Karpas-422 (cell line): ENCODE measurements around the gene TRERF1. TPM values are rescaled to one million over a fixed set of nuclear protein-coding genes. Genes with fewer than 3 reads are reported as not detected.

Experiments used
- DNase-seq: peaks from one replicate; pipeline ENCODE4 v3.0.0-alpha.2; 2015
- H2AFZ ChIP-seq: fragments of 200-600 bp; sonication (generic); 2 replicates; pipeline ENCODE4 v1.6.1; 2014; ENCODE audit warnings: antibody characterized with exemption, low read length, mixed read lengths
- H3K27ac ChIP-seq: fragments of 200-600 bp; sonication (generic); 2 replicates; pipeline ENCODE4 v1.5.1; 2014; ENCODE audit warnings: mild to moderate bottlenecking, low read length, moderate library complexity
- H3K27me3 ChIP-seq: fragments of 200-600 bp; sonication (generic); 2 replicates; pipeline ENCODE4 v1.6.1; 2014; ENCODE audit warnings: low read length, mixed read lengths
- H3K36me3 ChIP-seq: fragments of 200-600 bp; sonication (generic); 2 replicates; pipeline ENCODE4 v1.6.1; 2014; ENCODE audit warnings: low read length, mixed read lengths; ENCODE audit not compliant: insufficient read depth
- H3K4me1 ChIP-seq: fragments of 200-600 bp; sonication (generic); 2 replicates; pipeline ENCODE4 v1.6.1; 2014; ENCODE audit warnings: mild to moderate bottlenecking, low read length, mixed read lengths
- H3K4me2 ChIP-seq: fragments of 200-600 bp; sonication (generic); 2 replicates; pipeline ENCODE4 v1.6.1; 2014; ENCODE audit warnings: low read length, low read depth, mild to moderate bottlenecking; ENCODE audit not compliant: poor library complexity, severe bottlenecking
- H3K4me3 ChIP-seq: fragments of 200-600 bp; sonication (generic); 2 replicates; pipeline ENCODE4 v1.5.1; 2014; ENCODE audit warnings: mild to moderate bottlenecking, antibody characterized with exemption, low read length, mixed read lengths
- H3K79me2 ChIP-seq: fragments of 200-600 bp; sonication (generic); 2 replicates; pipeline ENCODE4 v1.6.1; 2014; ENCODE audit warnings: mild to moderate bottlenecking, low read length, mixed read lengths
- H3K9ac ChIP-seq: fragments of 200-600 bp; sonication (generic); 2 replicates; pipeline ENCODE4 v1.6.0; 2014; ENCODE audit warnings: low read length
- H3K9me2 ChIP-seq: fragments of 200-600 bp; sonication (generic), shearing (Covaris generic); replicated peaks from 2 replicates; pipeline ENCODE4 v1.6.0; 2014; ENCODE audit warnings: mild to moderate bottlenecking, low read length, moderate library complexity; ENCODE audit not compliant: insufficient read depth
- H3K9me3 ChIP-seq: fragments of 300-700, 200-600 bp; sonication (generic); 2 replicates; pipeline ENCODE4 v1.6.1; 2014; ENCODE audit warnings: low read length, mixed read lengths
- H4K20me1 ChIP-seq: fragments of 200-600 bp; sonication (generic); 2 replicates; pipeline ENCODE4 v1.6.1; 2014; ENCODE audit warnings: mild to moderate bottlenecking, antibody characterized with exemption, low read length, low read depth; ENCODE audit not compliant: insufficient read depth
- total RNA-seq: library from RNA; depleted of rRNA; stranded (reverse); fragments of >200 nt; shearing (Covaris generic); gene quantifications from 2 replicates; pipeline ENCODE4 v1.2.3, GENCODE V29; 2014; ENCODE audit warnings: low replicate concordance; rRNA removed

Gene TRERF1
- total RNA-seq, 1 experiment from 2014 or later = 32.7 TPM

- Histone ChIP-seq H3K79me2 (no peaks in the 10 kb centered on the region), H3K4me1 (peaks cover 17% of the 10 kb centered on the region), H3K36me3 (no peaks in the 10 kb centered on the region), H2AFZ (no peak overlapping the region), H3K27ac (no peak overlapping the region), H3K9me2 (no peaks in the 10 kb centered on the region), H3K9ac (no peak overlapping the region), H3K9me3 (no peaks in the 10 kb centered on the region), H4K20me1 (no peaks in the 10 kb centered on the region), H3K4me2 (no peak overlapping the region), H3K4me3 (no peak overlapping the region), H3K27me3 (no peaks in the 10 kb centered on the region)
- DNase-seq = no peak
Measured at GRCh38 chr6:42175860-42176259, 275.9 kb downstream of the TRERF1 start.

Other genes with a start within 250 kb of the TRERF1 start
- 34.7 and 54.2 TPM in 2 replicates for gene MRPS10, start 234.1 kb downstream of the TRERF1 start, total RNA-seq
- 22.6 and 28.4 TPM in 2 replicates for gene UBR2, start 112.1 kb upstream of the TRERF1 start, total RNA-seq